ENCODE data around the gene C1orf226. TPM values are rescaled to one million over a fixed set of nuclear protein-coding genes. Genes with fewer than 3 reads are reported as not detected.

Gene C1orf226
- total and polyA plus RNA-seq, 2 of the 8 experiments (the other 6 are each of a cell fraction or from before 2014, with no cell fraction given): 8.2 to 18.8 TPM

DNA sequence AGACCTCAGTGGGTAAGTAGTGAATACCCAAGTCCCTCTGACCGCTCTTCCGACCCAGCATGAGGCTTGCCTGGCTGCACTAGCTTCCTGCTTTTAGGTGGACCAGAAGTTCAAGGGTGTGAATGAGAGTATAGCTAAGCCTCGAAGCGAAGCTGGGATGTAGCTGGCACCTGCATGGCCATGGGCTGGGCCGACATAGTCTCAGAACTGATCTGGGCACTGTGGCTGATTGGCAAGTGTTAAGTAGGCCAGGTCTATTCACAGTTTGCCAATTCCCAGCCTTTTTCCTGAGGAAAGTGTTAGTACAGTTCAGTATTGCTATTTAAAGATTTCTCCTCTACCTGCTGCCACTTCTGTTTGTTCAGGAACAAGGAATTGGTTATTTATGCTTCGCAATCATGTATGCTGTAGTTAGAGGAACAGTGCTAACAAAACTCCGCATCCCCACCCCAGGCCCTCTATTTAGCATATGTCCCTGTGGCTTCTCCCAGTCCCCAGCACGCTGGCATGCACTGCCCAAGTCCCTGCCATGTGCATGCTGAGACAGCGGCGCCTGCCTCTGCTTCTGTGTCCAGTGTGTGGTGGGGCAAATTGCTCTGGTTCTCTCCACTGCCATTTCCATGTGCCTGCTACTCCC, 21.2 kb upstream of the C1orf226 start (continued):
- TF ChIP-seq, protein P1, sequence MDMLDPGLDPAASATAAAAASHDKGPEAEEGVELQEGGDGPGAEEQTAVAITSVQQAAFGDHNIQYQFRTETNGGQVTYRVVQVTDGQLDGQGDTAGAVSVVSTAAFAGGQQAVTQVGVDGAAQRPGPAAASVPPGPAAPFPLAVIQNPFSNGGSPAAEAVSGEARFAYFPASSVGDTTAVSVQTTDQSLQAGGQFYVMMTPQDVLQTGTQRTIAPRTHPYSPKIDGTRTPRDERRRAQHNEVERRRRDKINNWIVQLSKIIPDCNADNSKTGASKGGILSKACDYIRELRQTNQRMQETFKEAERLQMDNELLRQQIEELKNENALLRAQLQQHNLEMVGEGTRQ (IDR thresholded peaks at IDR 0.05; ENCODE audit: low read length): no peak
- TF ChIP-seq CHD2 (IDR thresholded peaks at IDR 0.05; ENCODE audit: low read length) (no peak), SP1 (IDR thresholded peaks at IDR 0.05; ENCODE audit: low read depth, low read length) (no peak), KDM5A (IDR thresholded peaks at IDR 0.05; ENCODE audit: low read length) (no peak), GTF2F1 (IDR thresholded peaks at IDR 0.05; ENCODE audit: borderline replicate concordance, low read depth, low read length) (no peak), ZNF274 (IDR thresholded peaks at IDR 0.05; ENCODE audit: borderline replicate concordance, extremely low read depth, low read length) (no peak), JUND (IDR thresholded peaks at IDR 0.05; ENCODE audit: low read length) (no peak)
- TF ChIP-seq, protein P2, sequence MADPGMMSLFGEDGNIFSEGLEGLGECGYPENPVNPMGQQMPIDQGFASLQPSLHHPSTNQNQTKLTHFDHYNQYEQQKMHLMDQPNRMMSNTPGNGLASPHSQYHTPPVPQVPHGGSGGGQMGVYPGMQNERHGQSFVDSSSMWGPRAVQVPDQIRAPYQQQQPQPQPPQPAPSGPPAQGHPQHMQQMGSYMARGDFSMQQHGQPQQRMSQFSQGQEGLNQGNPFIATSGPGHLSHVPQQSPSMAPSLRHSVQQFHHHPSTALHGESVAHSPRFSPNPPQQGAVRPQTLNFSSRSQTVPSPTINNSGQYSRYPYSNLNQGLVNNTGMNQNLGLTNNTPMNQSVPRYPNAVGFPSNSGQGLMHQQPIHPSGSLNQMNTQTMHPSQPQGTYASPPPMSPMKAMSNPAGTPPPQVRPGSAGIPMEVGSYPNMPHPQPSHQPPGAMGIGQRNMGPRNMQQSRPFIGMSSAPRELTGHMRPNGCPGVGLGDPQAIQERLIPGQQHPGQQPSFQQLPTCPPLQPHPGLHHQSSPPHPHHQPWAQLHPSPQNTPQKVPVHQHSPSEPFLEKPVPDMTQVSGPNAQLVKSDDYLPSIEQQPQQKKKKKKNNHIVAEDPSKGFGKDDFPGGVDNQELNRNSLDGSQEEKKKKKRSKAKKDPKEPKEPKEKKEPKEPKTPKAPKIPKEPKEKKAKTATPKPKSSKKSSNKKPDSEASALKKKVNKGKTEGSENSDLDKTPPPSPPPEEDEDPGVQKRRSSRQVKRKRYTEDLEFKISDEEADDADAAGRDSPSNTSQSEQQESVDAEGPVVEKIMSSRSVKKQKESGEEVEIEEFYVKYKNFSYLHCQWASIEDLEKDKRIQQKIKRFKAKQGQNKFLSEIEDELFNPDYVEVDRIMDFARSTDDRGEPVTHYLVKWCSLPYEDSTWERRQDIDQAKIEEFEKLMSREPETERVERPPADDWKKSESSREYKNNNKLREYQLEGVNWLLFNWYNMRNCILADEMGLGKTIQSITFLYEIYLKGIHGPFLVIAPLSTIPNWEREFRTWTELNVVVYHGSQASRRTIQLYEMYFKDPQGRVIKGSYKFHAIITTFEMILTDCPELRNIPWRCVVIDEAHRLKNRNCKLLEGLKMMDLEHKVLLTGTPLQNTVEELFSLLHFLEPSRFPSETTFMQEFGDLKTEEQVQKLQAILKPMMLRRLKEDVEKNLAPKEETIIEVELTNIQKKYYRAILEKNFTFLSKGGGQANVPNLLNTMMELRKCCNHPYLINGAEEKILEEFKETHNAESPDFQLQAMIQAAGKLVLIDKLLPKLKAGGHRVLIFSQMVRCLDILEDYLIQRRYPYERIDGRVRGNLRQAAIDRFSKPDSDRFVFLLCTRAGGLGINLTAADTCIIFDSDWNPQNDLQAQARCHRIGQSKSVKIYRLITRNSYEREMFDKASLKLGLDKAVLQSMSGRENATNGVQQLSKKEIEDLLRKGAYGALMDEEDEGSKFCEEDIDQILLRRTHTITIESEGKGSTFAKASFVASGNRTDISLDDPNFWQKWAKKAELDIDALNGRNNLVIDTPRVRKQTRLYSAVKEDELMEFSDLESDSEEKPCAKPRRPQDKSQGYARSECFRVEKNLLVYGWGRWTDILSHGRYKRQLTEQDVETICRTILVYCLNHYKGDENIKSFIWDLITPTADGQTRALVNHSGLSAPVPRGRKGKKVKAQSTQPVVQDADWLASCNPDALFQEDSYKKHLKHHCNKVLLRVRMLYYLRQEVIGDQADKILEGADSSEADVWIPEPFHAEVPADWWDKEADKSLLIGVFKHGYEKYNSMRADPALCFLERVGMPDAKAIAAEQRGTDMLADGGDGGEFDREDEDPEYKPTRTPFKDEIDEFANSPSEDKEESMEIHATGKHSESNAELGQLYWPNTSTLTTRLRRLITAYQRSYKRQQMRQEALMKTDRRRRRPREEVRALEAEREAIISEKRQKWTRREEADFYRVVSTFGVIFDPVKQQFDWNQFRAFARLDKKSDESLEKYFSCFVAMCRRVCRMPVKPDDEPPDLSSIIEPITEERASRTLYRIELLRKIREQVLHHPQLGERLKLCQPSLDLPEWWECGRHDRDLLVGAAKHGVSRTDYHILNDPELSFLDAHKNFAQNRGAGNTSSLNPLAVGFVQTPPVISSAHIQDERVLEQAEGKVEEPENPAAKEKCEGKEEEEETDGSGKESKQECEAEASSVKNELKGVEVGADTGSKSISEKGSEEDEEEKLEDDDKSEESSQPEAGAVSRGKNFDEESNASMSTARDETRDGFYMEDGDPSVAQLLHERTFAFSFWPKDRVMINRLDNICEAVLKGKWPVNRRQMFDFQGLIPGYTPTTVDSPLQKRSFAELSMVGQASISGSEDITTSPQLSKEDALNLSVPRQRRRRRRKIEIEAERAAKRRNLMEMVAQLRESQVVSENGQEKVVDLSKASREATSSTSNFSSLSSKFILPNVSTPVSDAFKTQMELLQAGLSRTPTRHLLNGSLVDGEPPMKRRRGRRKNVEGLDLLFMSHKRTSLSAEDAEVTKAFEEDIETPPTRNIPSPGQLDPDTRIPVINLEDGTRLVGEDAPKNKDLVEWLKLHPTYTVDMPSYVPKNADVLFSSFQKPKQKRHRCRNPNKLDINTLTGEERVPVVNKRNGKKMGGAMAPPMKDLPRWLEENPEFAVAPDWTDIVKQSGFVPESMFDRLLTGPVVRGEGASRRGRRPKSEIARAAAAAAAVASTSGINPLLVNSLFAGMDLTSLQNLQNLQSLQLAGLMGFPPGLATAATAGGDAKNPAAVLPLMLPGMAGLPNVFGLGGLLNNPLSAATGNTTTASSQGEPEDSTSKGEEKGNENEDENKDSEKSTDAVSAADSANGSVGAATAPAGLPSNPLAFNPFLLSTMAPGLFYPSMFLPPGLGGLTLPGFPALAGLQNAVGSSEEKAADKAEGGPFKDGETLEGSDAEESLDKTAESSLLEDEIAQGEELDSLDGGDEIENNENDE (IDR thresholded peaks at IDR 0.05; ENCODE audit: insufficient replicate concordance, low read length): no peak

Data from H1 (cell line).